Hematopoietic multipotent progenitor cell treated with erythropoietin and hydrocortisone succinate and interleukin-3 and kit ligand, for 15 days (in vitro differentiated cells): ENCODE measurements around the gene ZHX3.
"Not testable (repeated sequence)": the region's sequence is repeated elsewhere in the genome, so short reads cannot be mapped to it uniquely, and the experiment has no call there.

ENCODE experiments used
- DNase-seq: peaks from one replicate; pipeline ENCODE4 v3.0.0-alpha.2; 2015; ENCODE audit warnings: low spot score

Gene ZHX3

GRCh38 chr20:41135187-41135887 is 182.2 kb downstream of the ZHX3 start:
- peak; percentile 62 for DNase-seq

GRCh38 chr20:41134362-41135186 is 183.0 kb downstream of the ZHX3 start:
- DNase-seq = no peak

GRCh38 chr20:41133709-41134361 is 183.7 kb downstream of the ZHX3 start:
- no peak for DNase-seq

- DNase-seq = not testable (repeated sequence)
Measured at GRCh38 chr20:41132388-41132775, 185.1 kb downstream of the ZHX3 start.

GRCh38 chr20:41131594-41132387 is 185.7 kb downstream of the ZHX3 start:
- no peak for DNase-seq
